HepG2 (cell line): Measurements from ENCODE around the gene PRDM12. TPM values are rescaled to one million over a fixed set of nuclear protein-coding genes. Genes with fewer than 3 reads are reported as not detected.

Experiments
- GPN1 ChIP-seq: sonication (generic); formaldehyde crosslinking; IDR thresholded peaks from 2 replicates; pipeline ENCODE4 v1.5.1; 2020; ENCODE audit warnings: missing genetic modification reagents, borderline replicate concordance
- NFIB ChIP-seq: sonication (generic); formaldehyde crosslinking; IDR thresholded peaks from 2 replicates; pipeline ENCODE4 v1.9.0; 2021; ENCODE audit warnings: missing genetic modification reagents, mild to moderate bottlenecking, borderline replicate concordance
- ZBTB8A ChIP-seq: sonication (generic); formaldehyde crosslinking; IDR thresholded peaks from 2 replicates; pipeline ENCODE4 v1.4.0; 2020; ENCODE audit warnings: mild to moderate bottlenecking, low read depth, missing genetic modification reagents, borderline replicate concordance
- ZFP37 ChIP-seq: sonication (generic); formaldehyde crosslinking; IDR thresholded peaks from 2 replicates; pipeline ENCODE4 v1.4.0; 2020; ENCODE audit warnings: missing genetic modification reagents, borderline replicate concordance
- ZNF207 ChIP-seq: fragments of 450-650 bp; IDR thresholded peaks from 2 replicates; pipeline ENCODE4 v1.6.1; 2016; ENCODE audit warnings: antibody characterized with exemption, borderline replicate concordance
- ZNF652 ChIP-seq: IDR thresholded peaks from 2 replicates; pipeline ENCODE4 v1.6.1; 2016; ENCODE audit warnings: low read depth, borderline replicate concordance
- ZNF724P ChIP-seq: sonication (generic); formaldehyde crosslinking; IDR thresholded peaks from 2 replicates; pipeline ENCODE4 v1.8.0; 2022; ENCODE audit warnings: missing genetic modification reagents, borderline replicate concordance
- ZNF841 ChIP-seq: sonication (generic); formaldehyde crosslinking; IDR thresholded peaks from 2 replicates; pipeline ENCODE4 v1.8.1; 2023; ENCODE audit warnings: missing genetic modification reagents, borderline replicate concordance
- polyA plus RNA-seq, 8 experiments: library from polyadenylated mRNA; depleted of rRNA in 3 of 8; stranded (reverse) in 7 of 8; unstranded in 1 of 8; fragments of >200 nt; fragmentation: Illumina TruSeq in 4 of 8; extraction: Trizol in 4 of 8; gene quantifications; 2 replicates each; pipeline versions ENCODE4 v1.2.1 to v1.2.3, GENCODE V29; 2011 to 2016; ENCODE audit warnings: low read depth in 4 of 8, missing spikeins in 1 of 8, mixed read lengths in 1 of 8; ENCODE audit not compliant: insufficient read depth in 1 of 8
- total RNA-seq, 5 experiments: library from RNA; depleted of rRNA; stranded (reverse); fragments of >200 nt; fragmentation: Illumina TruSeq; extraction: Trizol; gene quantifications; 2 replicates each; pipeline ENCODE4 v1.2.3, GENCODE V29; 2016; ENCODE audit warnings: low read depth in 1 of 5
- TF ChIP-seq, protein P1 (sequence below): sonication (generic); formaldehyde crosslinking; IDR thresholded peaks from 2 replicates; pipeline ENCODE4 v1.5.0; 2020; ENCODE audit warnings: mild to moderate bottlenecking, missing genetic modification reagents, borderline replicate concordance
- TF ChIP-seq, protein P2 (sequence below): sonication (generic); formaldehyde crosslinking; IDR thresholded peaks from 2 replicates; pipeline ENCODE4 v1.5.1; 2020; ENCODE audit warnings: mild to moderate bottlenecking, missing genetic modification reagents
- TF ChIP-seq, protein P3 (sequence below): sonication (generic); formaldehyde crosslinking; IDR thresholded peaks from 2 replicates; pipeline ENCODE4 v1.4.0; 2020; ENCODE audit warnings: missing genetic modification reagents, borderline replicate concordance

Gene PRDM12
- total and polyA plus RNA-seq, 2 of the 13 experiments (the other 11 are each of a cell fraction or from before 2014, with no cell fraction given) = 0.04 to 0.07 TPM

DNA sequence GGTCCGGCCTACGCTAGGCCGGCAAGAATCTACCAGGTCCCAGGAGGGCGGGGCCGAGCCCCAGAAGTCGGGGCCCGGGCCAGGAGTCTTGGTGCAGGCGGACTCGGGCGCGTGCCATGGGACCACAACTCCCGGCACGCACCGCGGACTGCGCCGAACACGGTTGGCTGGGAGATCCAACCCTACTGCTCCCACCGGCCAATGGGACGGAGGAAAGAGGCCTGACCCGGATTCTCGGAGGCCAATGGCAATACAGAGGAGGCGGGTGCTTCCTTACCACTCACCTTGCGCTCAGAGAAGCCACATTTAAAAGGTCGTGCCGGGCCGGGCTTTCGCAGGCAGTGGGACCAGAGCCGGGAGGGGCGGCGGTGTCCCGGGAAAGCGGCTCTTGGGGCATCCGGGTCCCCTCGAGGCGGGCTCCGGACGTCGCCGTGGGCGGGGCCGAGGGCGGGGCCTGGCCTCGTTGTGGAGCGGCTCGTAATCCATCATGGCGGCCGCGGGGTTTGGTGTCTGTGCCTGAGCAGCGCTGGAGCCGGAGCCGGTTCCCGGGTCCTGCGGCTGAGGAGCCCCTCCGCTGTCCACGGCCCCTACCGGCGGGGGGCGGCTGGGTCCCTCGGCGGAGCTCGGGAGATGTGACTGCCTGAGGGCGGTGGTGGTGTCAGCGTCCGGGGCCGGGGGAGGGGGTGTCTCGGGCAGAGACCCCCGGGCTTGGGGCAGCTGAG lies 48.3 kb downstream of the PRDM12 start (continued):
- TF ChIP-seq, protein P1, sequence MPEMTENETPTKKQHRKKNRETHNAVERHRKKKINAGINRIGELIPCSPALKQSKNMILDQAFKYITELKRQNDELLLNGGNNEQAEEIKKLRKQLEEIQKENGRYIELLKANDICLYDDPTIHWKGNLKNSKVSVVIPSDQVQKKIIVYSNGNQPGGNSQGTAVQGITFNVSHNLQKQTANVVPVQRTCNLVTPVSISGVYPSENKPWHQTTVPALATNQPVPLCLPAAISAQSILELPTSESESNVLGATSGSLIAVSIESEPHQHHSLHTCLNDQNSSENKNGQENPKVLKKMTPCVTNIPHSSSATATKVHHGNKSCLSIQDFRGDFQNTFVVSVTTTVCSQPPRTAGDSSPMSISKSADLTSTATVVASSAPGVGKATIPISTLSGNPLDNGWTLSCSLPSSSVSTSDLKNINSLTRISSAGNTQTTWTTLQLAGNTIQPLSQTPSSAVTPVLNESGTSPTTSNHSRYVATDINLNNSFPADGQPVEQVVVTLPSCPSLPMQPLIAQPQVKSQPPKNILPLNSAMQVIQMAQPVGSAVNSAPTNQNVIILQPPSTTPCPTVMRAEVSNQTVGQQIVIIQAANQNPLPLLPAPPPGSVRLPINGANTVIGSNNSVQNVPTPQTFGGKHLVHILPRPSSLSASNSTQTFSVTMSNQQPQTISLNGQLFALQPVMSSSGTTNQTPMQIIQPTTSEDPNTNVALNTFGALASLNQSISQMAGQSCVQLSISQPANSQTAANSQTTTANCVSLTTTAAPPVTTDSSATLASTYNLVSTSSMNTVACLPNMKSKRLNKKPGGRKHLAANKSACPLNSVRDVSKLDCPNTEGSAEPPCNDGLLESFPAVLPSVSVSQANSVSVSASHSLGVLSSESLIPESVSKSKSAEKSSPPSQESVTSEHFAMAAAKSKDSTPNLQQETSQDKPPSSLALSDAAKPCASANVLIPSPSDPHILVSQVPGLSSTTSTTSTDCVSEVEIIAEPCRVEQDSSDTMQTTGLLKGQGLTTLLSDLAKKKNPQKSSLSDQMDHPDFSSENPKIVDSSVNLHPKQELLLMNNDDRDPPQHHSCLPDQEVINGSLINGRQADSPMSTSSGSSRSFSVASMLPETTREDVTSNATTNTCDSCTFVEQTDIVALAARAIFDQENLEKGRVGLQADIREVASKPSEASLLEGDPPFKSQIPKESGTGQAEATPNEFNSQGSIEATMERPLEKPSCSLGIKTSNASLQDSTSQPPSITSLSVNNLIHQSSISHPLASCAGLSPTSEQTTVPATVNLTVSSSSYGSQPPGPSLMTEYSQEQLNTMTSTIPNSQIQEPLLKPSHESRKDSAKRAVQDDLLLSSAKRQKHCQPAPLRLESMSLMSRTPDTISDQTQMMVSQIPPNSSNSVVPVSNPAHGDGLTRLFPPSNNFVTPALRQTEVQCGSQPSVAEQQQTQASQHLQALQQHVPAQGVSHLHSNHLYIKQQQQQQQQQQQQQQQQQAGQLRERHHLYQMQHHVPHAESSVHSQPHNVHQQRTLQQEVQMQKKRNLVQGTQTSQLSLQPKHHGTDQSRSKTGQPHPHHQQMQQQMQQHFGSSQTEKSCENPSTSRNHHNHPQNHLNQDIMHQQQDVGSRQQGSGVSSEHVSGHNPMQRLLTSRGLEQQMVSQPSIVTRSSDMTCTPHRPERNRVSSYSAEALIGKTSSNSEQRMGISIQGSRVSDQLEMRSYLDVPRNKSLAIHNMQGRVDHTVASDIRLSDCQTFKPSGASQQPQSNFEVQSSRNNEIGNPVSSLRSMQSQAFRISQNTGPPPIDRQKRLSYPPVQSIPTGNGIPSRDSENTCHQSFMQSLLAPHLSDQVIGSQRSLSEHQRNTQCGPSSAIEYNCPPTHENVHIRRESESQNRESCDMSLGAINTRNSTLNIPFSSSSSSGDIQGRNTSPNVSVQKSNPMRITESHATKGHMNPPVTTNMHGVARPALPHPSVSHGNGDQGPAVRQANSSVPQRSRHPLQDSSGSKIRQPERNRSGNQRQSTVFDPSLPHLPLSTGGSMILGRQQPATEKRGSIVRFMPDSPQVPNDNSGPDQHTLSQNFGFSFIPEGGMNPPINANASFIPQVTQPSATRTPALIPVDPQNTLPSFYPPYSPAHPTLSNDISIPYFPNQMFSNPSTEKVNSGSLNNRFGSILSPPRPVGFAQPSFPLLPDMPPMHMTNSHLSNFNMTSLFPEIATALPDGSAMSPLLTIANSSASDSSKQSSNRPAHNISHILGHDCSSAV (CRISPR knock-in tag) = no peak
- TF ChIP-seq ZNF652 (CRISPR knock-in tag) = no peak
- TF ChIP-seq, protein P2, sequence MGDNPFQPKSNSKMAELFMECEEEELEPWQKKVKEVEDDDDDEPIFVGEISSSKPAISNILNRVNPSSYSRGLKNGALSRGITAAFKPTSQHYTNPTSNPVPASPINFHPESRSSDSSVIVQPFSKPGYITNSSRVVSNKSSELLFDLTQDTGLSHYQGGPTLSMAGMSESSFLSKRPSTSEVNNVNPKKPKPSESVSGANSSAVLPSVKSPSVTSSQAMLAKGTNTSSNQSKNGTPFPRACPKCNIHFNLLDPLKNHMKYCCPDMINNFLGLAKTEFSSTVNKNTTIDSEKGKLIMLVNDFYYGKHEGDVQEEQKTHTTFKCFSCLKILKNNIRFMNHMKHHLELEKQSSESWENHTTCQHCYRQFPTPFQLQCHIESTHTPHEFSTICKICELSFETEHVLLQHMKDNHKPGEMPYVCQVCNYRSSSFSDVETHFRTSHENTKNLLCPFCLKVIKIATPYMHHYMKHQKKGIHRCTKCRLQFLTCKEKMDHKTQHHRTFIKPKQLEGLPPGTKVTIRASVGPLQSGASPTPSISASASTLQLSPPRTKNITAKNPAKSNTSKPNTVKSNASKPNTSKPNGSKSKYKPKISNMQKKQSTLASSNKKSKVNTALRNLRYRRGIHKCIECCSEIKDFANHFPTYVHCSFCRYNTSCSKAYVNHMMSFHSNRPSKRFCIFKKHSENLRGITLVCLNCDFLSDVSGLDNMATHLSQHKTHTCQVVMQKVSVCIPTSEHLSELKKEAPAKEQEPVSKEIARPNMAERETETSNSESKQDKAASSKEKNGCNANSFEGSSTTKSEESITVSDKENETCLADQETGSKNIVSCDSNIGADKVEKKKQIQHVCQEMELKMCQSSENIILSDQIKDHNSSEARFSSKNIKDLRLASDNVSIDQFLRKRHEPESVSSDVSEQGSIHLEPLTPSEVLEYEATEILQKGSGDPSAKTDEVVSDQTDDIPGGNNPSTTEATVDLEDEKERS = no peak
- TF ChIP-seq ZNF724P (CRISPR knock-in tag) = no peak
- TF ChIP-seq, protein P3, sequence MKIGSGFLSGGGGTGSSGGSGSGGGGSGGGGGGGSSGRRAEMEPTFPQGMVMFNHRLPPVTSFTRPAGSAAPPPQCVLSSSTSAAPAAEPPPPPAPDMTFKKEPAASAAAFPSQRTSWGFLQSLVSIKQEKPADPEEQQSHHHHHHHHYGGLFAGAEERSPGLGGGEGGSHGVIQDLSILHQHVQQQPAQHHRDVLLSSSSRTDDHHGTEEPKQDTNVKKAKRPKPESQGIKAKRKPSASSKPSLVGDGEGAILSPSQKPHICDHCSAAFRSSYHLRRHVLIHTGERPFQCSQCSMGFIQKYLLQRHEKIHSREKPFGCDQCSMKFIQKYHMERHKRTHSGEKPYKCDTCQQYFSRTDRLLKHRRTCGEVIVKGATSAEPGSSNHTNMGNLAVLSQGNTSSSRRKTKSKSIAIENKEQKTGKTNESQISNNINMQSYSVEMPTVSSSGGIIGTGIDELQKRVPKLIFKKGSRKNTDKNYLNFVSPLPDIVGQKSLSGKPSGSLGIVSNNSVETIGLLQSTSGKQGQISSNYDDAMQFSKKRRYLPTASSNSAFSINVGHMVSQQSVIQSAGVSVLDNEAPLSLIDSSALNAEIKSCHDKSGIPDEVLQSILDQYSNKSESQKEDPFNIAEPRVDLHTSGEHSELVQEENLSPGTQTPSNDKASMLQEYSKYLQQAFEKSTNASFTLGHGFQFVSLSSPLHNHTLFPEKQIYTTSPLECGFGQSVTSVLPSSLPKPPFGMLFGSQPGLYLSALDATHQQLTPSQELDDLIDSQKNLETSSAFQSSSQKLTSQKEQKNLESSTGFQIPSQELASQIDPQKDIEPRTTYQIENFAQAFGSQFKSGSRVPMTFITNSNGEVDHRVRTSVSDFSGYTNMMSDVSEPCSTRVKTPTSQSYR (CRISPR knock-in tag) = no peak
- no peak for TF ChIP-seq ZNF841 (CRISPR knock-in tag)
- no peak for TF ChIP-seq NFIB (CRISPR knock-in tag)
- no peak for TF ChIP-seq ZNF207
- no peak for TF ChIP-seq ZFP37 (CRISPR knock-in tag)
- no peak for TF ChIP-seq GPN1 (CRISPR knock-in tag)
- no peak for TF ChIP-seq ZBTB8A (CRISPR knock-in tag)
